Measurements from ENCODE around the gene SDSL.

DNA sequence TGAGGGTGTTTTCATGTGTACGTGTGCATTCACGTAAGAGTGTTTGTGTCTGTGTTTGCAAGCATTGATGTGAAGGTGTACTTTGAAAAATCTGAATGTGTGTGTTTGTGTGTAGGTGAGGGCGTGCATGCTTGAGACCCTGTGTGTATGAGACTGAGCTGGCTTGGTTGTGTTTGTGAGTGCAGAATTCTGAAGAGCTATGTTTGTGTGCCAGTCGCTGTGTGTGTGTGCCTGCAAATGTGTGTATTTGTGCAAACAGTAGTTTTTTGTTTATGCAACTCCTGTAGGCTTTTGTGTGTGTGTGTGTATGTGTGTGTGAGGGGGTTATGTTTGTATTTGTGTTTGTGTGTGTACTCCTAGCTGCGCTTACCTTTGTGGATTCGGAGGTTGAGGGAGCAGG lies 51.2 kb downstream of the SDSL start:
- TF ChIP-seq ZNF70 (CRISPR knock-in tag; IDR thresholded peaks at IDR 0.05) (no peak), OSR1 (CRISPR knock-in tag; IDR thresholded peaks at IDR 0.05) (no peak), ESRRG (CRISPR knock-in tag; IDR thresholded peaks at IDR 0.05) (no peak), TCF4 (CRISPR knock-in tag; IDR thresholded peaks at IDR 0.05; ENCODE audit: borderline replicate concordance) (no peak), ZFP30 (CRISPR knock-in tag; IDR thresholded peaks at IDR 0.05) (no peak), ARNTL (CRISPR knock-in tag; IDR thresholded peaks at IDR 0.05; ENCODE audit: borderline replicate concordance, low read depth) (no peak), ZFP3 (CRISPR knock-in tag; IDR thresholded peaks at IDR 0.05) (no peak), BACH2 (CRISPR knock-in tag; IDR thresholded peaks at IDR 0.05; ENCODE audit: borderline replicate concordance) (no peak)
- TF ChIP-seq, protein P1, sequence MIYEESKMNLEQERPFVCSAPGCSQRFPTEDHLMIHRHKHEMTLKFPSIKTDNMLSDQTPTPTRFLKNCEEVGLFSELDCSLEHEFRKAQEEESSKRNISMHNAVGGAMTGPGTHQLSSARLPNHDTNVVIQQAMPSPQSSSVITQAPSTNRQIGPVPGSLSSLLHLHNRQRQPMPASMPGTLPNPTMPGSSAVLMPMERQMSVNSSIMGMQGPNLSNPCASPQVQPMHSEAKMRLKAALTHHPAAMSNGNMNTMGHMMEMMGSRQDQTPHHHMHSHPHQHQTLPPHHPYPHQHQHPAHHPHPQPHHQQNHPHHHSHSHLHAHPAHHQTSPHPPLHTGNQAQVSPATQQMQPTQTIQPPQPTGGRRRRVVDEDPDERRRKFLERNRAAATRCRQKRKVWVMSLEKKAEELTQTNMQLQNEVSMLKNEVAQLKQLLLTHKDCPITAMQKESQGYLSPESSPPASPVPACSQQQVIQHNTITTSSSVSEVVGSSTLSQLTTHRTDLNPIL (CRISPR knock-in tag; IDR thresholded peaks at IDR 0.05; ENCODE audit: low read depth), result no peak
- TF ChIP-seq, protein P2, sequence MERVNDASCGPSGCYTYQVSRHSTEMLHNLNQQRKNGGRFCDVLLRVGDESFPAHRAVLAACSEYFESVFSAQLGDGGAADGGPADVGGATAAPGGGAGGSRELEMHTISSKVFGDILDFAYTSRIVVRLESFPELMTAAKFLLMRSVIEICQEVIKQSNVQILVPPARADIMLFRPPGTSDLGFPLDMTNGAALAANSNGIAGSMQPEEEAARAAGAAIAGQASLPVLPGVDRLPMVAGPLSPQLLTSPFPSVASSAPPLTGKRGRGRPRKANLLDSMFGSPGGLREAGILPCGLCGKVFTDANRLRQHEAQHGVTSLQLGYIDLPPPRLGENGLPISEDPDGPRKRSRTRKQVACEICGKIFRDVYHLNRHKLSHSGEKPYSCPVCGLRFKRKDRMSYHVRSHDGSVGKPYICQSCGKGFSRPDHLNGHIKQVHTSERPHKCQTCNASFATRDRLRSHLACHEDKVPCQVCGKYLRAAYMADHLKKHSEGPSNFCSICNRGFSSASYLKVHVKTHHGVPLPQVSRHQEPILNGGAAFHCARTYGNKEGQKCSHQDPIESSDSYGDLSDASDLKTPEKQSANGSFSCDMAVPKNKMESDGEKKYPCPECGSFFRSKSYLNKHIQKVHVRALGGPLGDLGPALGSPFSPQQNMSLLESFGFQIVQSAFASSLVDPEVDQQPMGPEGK (CRISPR knock-in tag; IDR thresholded peaks at IDR 0.05; ENCODE audit: borderline replicate concordance), result no peak
